HG02981 (cell line): Measurements from ENCODE around the gene YOD1.

Experiments
- ATAC-seq: cut with Tn5 transposase; IDR thresholded peaks from one replicate; pipeline ENCODE4 v1.9.1; 2021; ENCODE audit warnings: mild to moderate bottlenecking, moderate library complexity; ENCODE audit not compliant: unreplicated experiment

The YOD1 gene

GRCh38 chr1:207073906-207074820 lies 23.2 kb upstream of the YOD1 start:
- no peak for ATAC-seq

- no peak for ATAC-seq
These were observed 21.2 kb upstream of the YOD1 start for GRCh38 chr1:207072233-207072632.

- ATAC-seq: no peak
These were observed 20.4 kb upstream of the YOD1 start for GRCh38 chr1:207071426-207071825.

DNA sequence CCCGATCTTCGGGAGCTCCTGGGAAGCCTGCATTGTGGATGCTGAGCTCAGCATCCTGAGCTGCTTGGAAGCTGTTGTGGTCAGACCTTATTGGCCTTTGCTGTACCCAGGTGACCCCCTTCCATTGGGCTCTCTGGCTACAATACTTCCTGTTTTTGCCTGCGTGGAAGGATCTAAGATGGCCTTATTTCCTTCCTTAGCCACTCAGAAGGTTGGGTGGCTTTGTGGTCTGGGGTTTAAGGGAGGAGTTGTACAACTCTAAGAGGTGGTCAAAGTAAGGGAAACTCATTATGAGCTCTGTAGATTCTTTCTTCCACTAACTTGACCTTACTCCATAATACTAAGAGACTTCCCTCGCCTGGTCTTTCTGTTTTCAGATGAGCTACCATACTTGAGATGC lies 19.8 kb upstream of the YOD1 start:
- ATAC-seq: no peak

DNA sequence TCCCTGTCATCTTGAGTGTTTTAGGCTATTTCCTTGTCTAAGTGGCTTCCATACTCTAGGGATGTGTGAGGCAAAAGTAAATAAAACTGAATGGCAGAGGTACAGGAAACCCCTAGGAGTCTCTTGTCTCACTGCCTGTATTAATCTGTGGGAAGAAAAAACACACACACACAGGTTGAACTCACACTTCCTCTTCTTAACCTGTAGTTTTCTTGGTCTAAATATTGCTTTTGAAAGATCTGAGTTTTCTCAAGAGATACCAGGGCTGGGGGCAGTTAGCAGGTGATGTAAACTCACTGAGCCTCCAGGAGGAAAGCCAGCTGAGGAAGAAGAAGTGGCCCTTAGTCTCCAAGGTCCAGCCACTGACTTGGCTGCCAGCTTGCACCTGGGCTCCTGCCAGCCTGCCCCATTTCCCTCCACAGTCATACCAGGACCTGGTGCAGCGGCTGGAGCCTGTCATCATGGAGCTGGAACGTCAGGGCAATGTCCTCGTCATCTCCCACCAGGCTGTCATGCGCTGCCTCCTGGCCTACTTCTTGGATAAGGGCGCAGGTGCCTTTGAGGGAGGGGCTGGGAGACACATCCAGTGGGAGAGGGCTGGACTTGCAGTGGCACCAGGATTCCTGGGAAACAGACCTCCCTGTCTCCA lies 19.0 kb upstream of the YOD1 start:
- ATAC-seq: no peak

DNA sequence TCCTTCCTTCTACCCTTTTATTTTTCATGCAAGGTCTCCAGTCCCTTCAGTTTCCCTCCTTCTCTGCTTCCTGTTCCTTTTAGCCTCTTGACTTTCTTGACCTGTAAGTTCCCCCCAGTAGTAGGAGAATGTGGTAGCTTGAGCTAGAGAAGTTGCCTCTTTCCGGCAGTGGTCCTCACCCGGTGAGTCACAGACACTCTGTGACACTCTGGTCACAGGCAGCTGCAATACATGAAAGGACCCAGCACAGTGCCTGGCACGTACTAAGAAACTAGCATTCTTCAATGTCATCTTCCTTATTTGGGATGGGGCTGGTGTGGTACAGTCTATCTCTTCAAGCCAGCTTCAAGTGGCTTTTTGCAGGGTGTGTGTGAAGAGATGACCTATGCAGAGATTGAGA lies 18.1 kb upstream of the YOD1 start:
- ATAC-seq: no peak

DNA sequence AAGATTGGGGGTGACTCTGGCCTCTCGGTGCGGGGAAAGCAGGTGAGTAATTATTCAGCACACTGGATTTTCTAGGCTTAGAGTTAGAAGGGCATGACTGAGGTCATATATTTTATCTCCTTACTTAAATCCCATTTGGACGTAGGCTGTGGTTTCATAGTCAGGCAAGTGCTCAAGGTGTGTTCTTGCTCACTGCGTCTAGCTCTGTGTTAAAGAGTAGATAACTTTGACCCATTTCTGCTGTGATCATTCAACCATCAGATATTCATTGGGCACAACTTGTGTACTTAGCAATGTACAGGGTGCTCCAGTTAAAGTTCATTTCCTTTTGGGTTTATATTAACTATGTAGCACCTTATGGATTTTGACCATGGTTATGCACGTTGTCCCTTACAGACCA lies 16.7 kb upstream of the YOD1 start:
- no peak for ATAC-seq

GRCh38 chr1:207067185-207067584 lies 16.2 kb upstream of the YOD1 start:
- ATAC-seq: no peak

DNA sequence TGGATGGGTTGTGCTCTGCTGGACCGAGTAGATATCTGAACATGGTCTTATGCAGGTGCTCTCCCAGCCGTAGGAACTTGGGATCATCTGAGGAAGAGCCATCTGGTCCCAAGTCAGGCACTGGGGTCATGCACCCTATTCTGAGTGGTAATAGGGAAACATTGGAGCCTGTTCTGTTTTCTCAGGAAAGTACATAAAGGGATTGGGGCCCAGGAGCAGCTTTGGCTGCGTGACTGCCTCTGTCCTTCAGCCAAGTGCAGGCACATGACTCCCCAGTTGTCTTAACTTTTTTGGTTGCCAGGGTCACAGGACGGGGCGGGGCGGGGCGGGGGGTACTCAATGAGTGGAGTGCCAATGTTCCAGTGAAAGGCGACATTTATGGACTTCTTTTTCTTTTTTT lies 13.6 kb upstream of the YOD1 start:
- ATAC-seq: no peak

GRCh38 chr1:207063014-207063413 lies 12.0 kb upstream of the YOD1 start:
- no peak for ATAC-seq

DNA sequence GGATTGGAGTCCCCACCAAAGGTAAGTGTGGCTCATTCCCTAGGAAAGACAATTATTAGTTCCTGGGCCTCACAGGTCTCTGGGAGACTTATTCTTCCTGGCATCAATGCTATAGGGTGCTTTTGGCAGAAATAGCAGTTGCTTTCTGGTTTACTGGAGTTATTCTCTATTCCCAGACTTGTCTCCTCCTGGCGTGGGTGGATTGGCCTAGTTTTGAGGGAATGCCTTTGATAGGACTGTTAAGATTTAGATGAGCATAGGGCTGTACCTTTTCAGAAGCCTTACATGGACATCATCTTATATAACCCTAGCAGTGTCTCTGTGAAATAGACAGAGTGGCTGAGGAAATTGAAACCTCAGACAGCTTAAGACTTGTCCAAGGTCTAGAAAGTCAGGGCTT lies 11.1 kb upstream of the YOD1 start:
- no peak for ATAC-seq

DNA sequence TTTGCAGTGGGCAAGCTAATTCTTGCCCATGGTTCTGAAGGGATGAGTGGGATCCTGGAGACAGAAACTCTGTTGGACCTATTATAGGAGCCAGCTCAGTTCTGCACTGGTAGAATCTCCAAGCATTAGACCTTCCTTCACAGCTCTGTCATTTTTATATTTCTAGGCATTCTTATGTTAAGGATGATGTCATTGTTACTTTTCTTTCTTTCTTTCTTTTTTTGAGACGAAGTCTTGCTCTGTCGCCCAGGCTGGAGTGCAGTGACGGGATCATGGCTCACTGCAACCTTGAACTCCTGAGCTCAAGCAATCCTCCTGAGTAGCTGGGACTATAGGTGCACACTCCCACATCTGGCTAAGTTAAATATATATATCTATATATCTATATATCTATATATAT lies 9.6 kb upstream of the YOD1 start:
- no peak for ATAC-seq

DNA sequence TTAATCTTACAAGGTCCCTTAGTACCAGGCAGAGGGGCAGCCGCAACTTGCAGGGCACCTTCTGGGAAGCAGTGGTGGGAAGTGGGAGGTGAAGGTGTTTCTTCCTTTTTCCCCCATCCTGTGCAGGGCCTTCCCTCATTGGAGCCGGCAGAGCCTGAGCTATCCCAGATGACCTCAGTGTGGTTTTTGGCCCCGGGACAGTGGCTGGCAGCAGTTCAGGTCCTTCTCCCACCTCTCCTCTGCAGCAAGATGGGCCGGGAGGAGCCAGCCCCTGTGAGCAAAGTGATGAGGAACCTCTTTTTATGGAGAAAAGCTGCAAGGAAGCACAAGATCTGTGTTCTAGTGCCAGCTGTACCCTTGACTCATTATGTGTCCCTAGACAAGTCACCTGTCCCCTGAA lies 8.9 kb upstream of the YOD1 start:
- ATAC-seq: no peak

GRCh38 chr1:207058878-207059867 lies 8.2 kb upstream of the YOD1 start:
- ATAC-seq: no peak

DNA sequence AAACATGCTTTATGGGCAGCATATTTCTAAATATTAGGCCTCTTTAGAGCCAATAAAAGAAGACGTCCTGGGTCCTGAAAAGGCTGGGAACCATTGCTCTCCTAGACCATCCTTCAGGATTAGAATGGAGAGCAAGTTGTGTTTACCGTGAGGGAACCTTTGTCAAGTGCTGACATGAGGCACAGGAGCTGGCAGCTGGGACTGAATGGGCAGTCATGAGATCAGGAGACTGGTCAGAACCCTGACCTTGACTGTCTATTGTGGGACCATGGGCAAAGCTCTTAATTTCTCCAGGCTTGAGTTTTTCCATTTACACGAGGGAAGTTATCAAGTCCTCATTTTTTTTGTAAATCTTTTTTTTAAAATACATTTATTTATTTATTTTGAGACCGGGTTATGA lies 7.2 kb upstream of the YOD1 start:
- no peak for ATAC-seq

DNA sequence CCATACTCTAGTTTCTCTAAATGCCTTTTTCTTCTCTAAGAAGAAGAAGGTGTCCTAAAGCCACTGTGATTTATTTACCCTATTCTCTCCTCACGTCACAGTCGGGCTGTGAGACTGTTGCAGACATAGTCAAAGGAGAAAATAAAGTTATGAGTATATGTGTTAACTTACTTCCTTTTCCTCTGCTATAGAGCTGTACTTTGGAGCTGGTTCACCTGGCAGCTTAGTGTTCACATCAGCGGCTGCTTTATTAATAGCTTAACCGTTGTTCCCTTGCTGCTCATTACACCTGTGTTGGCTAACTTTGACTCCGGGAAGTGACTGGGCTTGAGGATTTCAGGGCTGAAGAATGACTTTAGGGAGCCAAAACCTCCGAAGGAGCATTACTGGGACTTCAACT lies 5.7 kb upstream of the YOD1 start:
- ATAC-seq: no peak

DNA sequence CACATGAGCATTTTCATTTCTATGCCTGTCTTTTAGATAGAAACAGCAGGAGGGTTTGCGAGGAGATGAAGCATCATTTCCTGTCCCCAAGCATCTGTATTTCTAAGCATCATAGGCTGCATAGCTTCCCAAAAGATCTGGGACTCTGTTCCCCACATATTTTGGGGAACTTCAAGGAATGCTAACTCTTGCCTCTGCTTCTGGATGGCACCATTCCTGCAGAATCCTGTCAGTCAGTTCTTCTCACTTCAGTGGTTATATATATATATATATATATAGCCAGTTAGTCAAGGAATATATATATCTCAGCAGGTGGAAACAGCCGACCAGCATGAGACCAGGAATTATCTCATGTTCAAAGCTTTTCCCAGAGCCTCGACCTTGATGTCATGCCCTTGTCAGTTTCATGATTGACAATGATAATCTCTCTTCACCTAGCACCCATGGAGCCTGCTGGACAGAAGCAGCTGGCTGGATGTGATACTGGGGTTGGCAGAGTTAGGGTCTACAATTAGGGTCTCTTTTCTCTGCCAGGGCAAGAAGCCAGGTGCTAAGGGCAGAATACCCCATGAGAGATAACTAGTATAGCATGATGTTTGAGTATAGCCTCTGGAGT lies 4.5 kb upstream of the YOD1 start:
- no peak for ATAC-seq

- ATAC-seq: no peak
These were observed 3.5 kb upstream of the YOD1 start for GRCh38 chr1:207054491-207054890.

- peak; percentile 82 for ATAC-seq
These were observed 2.1 kb upstream of the YOD1 start, which contains the start of gene PFKFB2 for GRCh38 chr1:207052911-207053769. Gene PFKFB2, plus strand, starts transcription at chr1:207053275. Its CDS starts 1,443 bp downstream, at chr1:207054718.
